Stimulated activated naive CD8-positive, alpha-beta T cell treated with anti-CD3 and anti-CD28 coated beads, Interleukin-15, amount 100 ng/mL, for 72 hours (primary cell): ENCODE measurements around the gene LAPTM5.
A peak's percentile ranks its signal among the peaks of the same experiment; 100 is the strongest.

Source experiments
- ATAC-seq: fragments of 150-1000 bp; cut with Tn5 transposase; 2 replicates; pipeline ENCODE4 v1.10.0; 2021; ENCODE audit warnings: mild to moderate bottlenecking, moderate library complexity
- DNase-seq, 2 donors: peaks; one replicate each; pipeline ENCODE4 v3.0.0; 2021 to 2022
- H3K27ac Mint-ChIP-seq, 2 donors: one replicate each; pipeline ENCODE4 v1.8.0; 2022; ENCODE audit warnings: mild to moderate bottlenecking in 2 of 2, mixed read lengths in 2 of 2, moderate library complexity in 2 of 2
- H3K27me3 Mint-ChIP-seq: one replicate; pipeline ENCODE4 v1.8.0; 2022; ENCODE audit warnings: mixed read lengths
- H3K4me1 Mint-ChIP-seq: one replicate; pipeline ENCODE4 v1.8.0; 2022; ENCODE audit warnings: mild to moderate bottlenecking, mixed read lengths
- H3K4me3 Mint-ChIP-seq, 2 donors: one replicate each; pipeline ENCODE4 v1.8.0; 2022; ENCODE audit warnings: mild to moderate bottlenecking in 2 of 2, mixed read lengths in 2 of 2, moderate library complexity in 1 of 2
- H3K9me3 Mint-ChIP-seq, 2 donors: one replicate each; pipeline ENCODE4 v1.8.0; 2022; ENCODE audit warnings: mixed read lengths in 2 of 2

The LAPTM5 gene

DNA sequence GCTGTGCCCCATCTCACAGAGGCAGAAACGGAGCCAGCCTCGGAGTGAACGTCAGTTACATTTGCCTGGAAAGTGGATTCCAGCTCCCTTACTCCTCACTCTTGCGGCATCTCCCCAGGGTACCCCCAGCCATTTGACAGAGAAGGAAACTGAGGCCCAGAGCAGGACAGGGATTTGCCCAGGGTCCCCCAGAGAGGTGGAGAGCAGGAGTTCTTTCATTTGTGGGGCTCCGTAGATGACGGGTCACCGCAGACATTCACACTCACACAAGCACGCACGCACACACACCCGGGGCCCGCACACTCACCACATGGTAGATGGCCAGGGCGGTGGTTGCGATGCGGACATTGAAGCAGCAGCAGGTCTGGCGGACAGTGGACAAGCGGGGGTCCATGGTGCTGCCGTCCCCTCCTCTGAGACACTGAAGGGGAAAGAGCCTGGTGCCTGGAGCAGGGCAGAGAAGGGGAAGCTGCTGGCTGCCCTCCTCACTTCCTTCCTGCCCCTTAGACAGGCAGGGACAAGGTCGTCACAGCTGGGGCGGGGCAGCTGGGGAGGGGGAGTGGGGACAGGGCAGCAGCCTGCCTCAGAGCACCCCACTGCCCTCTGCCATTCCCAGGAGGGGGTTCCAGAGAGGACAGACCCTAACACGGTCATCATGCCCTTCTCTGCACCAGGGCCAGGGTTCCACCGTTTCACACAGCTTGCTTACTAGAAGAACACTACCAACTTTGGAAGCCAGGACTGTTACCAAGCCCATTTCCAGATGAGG lies at the start of gene LAPTM5:
Gene LAPTM5 (minus strand): TSS at position 423 of the 769 bp plus-strand sequence. CDS start 29 bp downstream, at position 394.
- Mint-ChIP-seq H3K27ac (peak within 1 kb of the TSS; percentile 94 to 99), H3K4me3 (peak within 1 kb of the TSS; percentile 94 to 98), H3K9me3 (no peaks in the 10 kb centered on the region), H3K27me3 (no peaks in the 10 kb centered on the region), H3K4me1 (peaks cover 83% of the 10 kb centered on the region)
- peak; percentile 32 for ATAC-seq
- peak; percentile 40 to 45 for DNase-seq

GRCh38 chr1:30806381-30807317 lies 49.1 kb upstream of the LAPTM5 start:
- Mint-ChIP-seq H3K27me3 (peaks cover 79% of the 10 kb centered on the region), H3K4me3 (no peak overlapping the region), H3K4me1 (peaks cover 10% of the 10 kb centered on the region), H3K9me3 (no peaks in the 10 kb centered on the region), H3K27ac (no peak overlapping the region)
- ATAC-seq, result no peak
- no peak for DNase-seq

DNA sequence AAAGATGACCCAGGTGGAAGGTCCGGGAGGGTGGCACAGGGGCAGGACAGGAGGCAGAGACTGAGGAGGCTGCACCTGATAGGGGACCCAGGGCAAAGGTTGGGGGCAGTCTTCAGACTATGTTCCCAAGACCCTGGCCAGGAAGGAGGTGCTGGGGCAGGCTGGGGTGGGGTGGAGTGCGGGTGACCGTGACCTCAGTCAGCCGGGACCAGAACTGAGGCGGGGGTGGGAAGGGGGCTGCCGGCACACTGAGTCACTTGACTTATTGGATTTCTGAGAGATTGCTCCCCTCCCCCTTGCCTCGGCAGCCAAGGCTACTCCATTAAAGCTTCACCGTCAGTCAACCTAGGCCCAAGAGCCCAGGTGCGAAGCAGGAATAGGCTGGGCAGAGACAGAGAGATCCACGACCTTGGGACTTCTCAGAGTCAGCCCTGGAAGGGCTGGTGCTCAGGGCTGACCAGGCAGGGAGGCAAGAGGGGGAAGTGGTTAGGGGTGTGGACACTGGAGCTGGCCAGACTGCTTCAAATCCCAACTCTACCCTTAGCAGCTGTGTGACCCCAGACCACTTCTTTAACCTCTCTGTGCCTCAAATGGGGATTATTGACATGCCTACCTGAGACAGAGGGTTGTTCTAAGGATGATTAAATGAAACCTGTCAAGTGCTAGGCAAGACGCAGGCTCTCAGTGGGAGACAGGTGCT lies 47.9 kb upstream of the LAPTM5 start:
- ATAC-seq, result no peak
- Mint-ChIP-seq H3K9me3 (no peaks in the 10 kb centered on the region), H3K4me1 (peaks cover 12% of the 10 kb centered on the region), H3K27ac (no peak overlapping the region), H3K4me3 (no peak overlapping the region), H3K27me3 (peaks cover 74% of the 10 kb centered on the region)
- DNase-seq, result no peak

GRCh38 chr1:30804822-30805221 lies 47.2 kb upstream of the LAPTM5 start:
- no peaks in the 10 kb centered on the region for H3K9me3 Mint-ChIP-seq
- ATAC-seq (no peak), DNase-seq (no peak)
- H3K27ac Mint-ChIP-seq, result peak overlapping the region in 1 of 2 donors; percentile 5
- H3K4me3 Mint-ChIP-seq, result no peak overlapping the region
- peaks cover 12% of the 10 kb centered on the region for H3K4me1 Mint-ChIP-seq
- H3K27me3 Mint-ChIP-seq, result peaks cover 68% of the 10 kb centered on the region

- Mint-ChIP-seq H3K9me3 (no peaks in the 10 kb centered on the region), H3K27me3 (peaks cover 66% of the 10 kb centered on the region), H3K27ac (no peak overlapping the region), H3K4me1 (peaks cover 12% of the 10 kb centered on the region), H3K4me3 (no peak overlapping the region)
- ATAC-seq (no peak), DNase-seq (no peak)
Measured at GRCh38 chr1:30804352-30804751, 46.8 kb upstream of the LAPTM5 start.

- H3K9me3 Mint-ChIP-seq, result no peaks in the 10 kb centered on the region
- peaks cover 15% of the 10 kb centered on the region for H3K4me1 Mint-ChIP-seq
- no peak overlapping the region for H3K4me3 Mint-ChIP-seq
- ATAC-seq, result no peak
- no peak for DNase-seq
- H3K27me3 Mint-ChIP-seq, result peaks cover 64% of the 10 kb centered on the region
- H3K27ac Mint-ChIP-seq, result no peak overlapping the region
Measured at GRCh38 chr1:30803562-30803961, 46.0 kb upstream of the LAPTM5 start.

GRCh38 chr1:30801771-30802198 lies 44.2 kb upstream of the LAPTM5 start:
- Mint-ChIP-seq H3K4me1 (peaks cover 22% of the 10 kb centered on the region), H3K27me3 (peaks cover 46% of the 10 kb centered on the region), H3K27ac (peak overlapping the region in 1 of 2 donors; percentile 61), H3K9me3 (no peaks in the 10 kb centered on the region), H3K4me3 (no peak overlapping the region)
- ATAC-seq, result peak; percentile 66
- peak; percentile 74 to 76 for DNase-seq

DNA sequence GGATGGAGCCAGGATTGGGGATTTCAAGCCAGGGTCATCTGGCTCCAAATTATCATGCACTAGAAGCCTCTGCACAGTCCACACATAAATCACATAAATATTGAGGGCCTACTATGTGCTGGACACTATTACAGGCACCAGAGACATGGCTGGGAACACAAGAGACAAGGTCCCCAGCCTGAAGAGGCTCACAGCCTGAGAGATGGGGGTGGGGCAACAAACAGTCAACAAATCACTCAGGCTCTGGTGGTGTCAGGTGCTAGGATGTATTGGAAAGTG lies 41.6 kb upstream of the LAPTM5 start:
- Mint-ChIP-seq H3K4me1 (peaks cover 22% of the 10 kb centered on the region), H3K27ac (no peak overlapping the region), H3K27me3 (peaks cover 20% of the 10 kb centered on the region), H3K4me3 (no peak overlapping the region), H3K9me3 (no peaks in the 10 kb centered on the region)
- DNase-seq (no peak), ATAC-seq (no peak)

DNA sequence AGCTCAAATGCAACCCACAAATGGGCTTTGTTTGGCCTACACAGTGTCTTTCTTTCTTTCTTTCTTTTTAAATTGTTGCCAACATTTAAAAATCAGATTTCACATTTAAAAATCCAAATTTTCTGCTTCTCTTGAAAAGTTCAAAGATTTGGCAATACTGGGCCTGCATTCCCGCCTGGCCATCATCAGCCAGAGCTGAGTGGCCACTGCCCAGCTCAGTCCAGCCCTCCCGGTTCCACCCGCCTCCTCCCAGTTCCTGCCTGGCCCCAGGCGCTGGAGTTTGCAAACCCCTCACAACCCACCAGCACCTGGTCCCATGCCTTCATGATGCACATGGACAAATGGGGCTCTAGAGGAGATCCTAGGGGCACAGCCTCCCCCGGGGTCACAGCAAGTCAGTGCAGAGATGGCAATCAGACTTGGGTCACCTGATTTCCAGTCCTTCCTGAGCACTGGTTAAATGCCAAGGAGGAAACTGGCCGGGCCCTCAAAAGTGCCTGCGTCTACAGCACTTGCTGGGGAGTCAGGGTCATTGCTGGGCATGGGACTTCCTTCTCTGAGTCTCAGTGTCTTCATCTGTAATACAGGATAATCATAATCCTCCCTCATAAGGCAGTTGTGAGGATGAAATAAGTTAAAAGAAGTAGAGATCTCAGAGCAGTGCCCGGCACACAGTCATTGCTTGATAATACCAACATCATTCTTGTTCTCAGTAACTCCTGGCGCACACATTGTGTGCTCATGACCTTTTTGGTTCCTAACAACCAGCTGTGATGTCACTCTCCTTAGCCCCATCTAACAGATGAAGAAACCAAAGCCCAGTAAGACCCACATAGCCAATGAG lies 41.0 kb upstream of the LAPTM5 start:
- H3K27me3 Mint-ChIP-seq, result peaks cover 14% of the 10 kb centered on the region
- H3K4me3 Mint-ChIP-seq, result no peak overlapping the region
- ATAC-seq (no peak), DNase-seq (no peak)
- no peaks in the 10 kb centered on the region for H3K9me3 Mint-ChIP-seq
- peaks cover 22% of the 10 kb centered on the region for H3K4me1 Mint-ChIP-seq
- H3K27ac Mint-ChIP-seq, result no peak overlapping the region

DNA sequence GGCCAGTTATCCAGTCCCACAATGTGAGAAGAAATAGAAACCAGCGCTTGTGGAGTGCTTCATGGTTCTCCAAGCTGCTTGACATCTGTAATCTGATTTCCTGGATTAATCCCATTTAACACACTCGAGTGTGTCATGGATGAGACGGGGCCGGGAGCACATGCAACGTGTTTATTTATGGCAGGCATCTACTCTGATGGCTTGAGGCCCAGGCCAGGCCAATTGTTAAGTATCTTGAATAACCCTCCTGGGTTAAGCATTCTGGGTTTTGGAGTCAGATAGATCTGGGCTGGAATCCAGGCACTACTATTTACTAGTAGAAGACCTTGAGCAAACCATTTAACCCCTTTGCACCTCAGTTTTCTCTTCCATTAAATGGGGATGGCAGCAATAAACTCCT lies 37.5 kb upstream of the LAPTM5 start:
- H3K4me1 Mint-ChIP-seq, result peaks cover 26% of the 10 kb centered on the region
- DNase-seq (no peak), ATAC-seq (no peak)
- H3K27ac Mint-ChIP-seq, result no peak overlapping the region
- no peaks in the 10 kb centered on the region for H3K9me3 Mint-ChIP-seq
- no peak overlapping the region for H3K4me3 Mint-ChIP-seq
- H3K27me3 Mint-ChIP-seq, result peaks cover 3% of the 10 kb centered on the region

DNA sequence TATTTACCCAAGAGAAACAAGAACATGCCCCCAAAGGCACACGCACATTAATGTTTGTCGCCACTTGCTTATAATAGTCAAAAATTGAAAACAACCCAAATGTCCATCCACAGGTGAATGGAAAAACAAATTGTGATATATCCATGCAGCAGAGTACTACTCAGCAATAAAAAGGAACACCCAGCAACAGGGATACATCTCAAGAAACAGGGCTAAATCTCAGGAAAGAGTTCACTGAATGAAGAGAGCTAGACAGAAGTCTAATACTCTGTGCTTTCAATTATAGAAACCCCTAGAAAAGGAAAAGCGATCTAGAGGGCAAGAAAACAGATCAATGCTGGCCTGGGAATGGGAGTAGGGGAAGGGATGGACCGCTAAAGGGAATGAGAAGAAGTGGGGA lies 36.7 kb upstream of the LAPTM5 start:
- Mint-ChIP-seq H3K27ac (no peak overlapping the region), H3K9me3 (no peaks in the 10 kb centered on the region), H3K4me1 (peaks cover 29% of the 10 kb centered on the region), H3K4me3 (no peak overlapping the region), H3K27me3 (peaks cover 7% of the 10 kb centered on the region)
- DNase-seq (no peak), ATAC-seq (no peak)

DNA sequence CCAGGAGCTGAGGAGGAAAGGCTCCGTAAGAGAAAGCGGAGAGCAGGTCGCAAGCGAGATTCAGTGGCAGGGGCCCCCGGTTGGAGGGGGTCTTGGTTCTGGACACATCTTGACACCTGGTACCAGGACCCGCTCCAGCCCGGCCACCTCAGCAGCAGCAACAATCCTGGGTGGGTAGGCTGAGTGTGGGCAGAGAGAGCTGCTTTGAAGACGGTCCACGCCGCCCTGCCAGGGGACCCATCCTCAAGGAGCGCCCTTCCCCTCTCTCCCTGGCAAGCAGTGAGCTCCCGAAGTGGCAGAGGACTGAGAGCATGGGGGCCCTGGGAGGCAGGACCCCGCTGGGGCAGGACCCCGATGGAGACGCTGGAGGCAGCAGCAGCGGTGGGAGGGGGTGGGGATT lies 35.6 kb upstream of the LAPTM5 start:
- no peak overlapping the region for H3K27ac Mint-ChIP-seq
- no peak overlapping the region for H3K4me3 Mint-ChIP-seq
- no peak for DNase-seq
- peaks cover 14% of the 10 kb centered on the region for H3K27me3 Mint-ChIP-seq
- H3K9me3 Mint-ChIP-seq, result no peaks in the 10 kb centered on the region
- peaks cover 24% of the 10 kb centered on the region for H3K4me1 Mint-ChIP-seq
- no peak for ATAC-seq

- H3K9me3 Mint-ChIP-seq, result no peaks in the 10 kb centered on the region
- DNase-seq (no peak), ATAC-seq (no peak)
- no peak overlapping the region for H3K27ac Mint-ChIP-seq
- H3K27me3 Mint-ChIP-seq, result peaks cover 26% of the 10 kb centered on the region
- peaks cover 15% of the 10 kb centered on the region for H3K4me1 Mint-ChIP-seq
- H3K4me3 Mint-ChIP-seq, result no peak overlapping the region
Measured at GRCh38 chr1:30791868-30792267, 34.3 kb upstream of the LAPTM5 start.

DNA sequence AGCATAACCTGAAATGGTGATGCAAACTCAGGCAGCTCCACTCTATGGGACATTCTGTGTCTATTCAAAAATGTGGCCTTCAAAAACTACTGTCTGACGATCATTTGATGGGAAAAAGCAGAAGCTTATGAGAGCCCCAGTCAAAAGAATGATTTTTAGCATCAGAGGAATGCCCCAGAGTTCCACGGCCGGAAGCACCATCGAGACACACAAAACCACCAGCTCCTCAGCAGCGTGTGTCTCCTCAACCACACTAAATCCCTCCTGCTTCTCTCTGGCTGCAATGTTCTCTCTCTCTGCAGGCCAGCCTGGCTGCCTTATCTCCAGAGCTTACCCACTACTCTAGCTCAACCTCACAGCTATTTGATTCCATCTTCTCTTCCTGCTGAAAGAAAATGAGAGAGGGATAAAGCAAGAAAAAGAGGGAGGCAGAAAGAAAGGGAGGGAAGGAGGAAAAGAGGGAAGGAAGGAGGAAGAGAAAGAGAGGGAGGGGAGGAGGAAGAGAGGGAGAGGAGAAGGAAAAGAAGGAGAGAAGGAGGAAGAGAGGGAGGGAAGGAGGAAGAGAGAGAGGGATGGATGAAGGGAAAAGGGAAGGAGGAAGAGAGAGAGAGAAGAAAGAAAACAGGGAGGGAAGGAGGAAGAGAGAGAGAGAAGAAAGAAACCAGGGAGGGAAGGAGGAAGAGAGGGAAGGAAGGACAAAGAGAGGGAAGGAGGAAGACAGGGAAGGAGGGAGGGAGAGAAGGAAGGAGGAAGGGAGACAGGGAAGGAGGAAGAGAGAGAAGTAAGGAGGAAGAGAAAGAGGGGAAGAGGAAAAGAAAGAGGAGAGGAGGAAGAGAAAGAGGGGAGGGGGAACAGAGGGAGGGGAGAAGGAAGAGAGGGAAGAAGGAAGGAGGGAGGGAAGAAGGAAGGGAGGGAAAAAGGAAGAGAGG lies 33.5 kb upstream of the LAPTM5 start:
- no peak overlapping the region for H3K27ac Mint-ChIP-seq
- peaks cover 26% of the 10 kb centered on the region for H3K27me3 Mint-ChIP-seq
- H3K4me3 Mint-ChIP-seq, result no peak overlapping the region
- peak; percentile 67 for ATAC-seq
- H3K4me1 Mint-ChIP-seq, result peaks cover 15% of the 10 kb centered on the region
- DNase-seq, result no peak
- H3K9me3 Mint-ChIP-seq, result no peaks in the 10 kb centered on the region
